ENCODE measurements around the gene NUBP2. TPM values are rescaled to one million over a fixed set of nuclear protein-coding genes. Genes with fewer than 3 reads are reported as not detected.
A peak's percentile ranks its signal among the peaks of the same experiment; 100 is the strongest.

NUBP2 gene
- total and polyA plus RNA-seq, 8 donors: 14.7 to 171 (median 67.7) TPM

DNA sequence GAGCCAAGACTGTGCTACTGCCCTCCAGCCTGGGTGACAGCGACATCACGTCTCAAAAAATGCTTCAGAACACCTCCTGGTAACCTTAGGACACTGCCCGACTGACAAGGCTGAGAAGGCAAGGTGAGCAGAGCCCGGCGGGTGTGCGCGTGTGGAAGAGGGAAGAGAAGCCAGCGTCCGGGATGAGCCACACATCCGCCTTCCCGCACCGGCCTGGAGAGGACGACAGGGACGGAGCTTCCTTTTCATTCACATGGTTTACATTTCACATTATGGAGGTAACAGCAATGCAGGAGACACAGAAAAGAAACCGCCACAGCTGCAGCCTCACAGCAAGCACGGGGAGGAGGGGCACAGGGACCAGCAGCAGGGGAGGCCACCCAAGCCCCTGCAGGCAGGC is 27.3 kb downstream of the NUBP2 start:
- Histone ChIP-seq H3K36me3 (peaks cover 24 to 78% (median 64%) of the 10 kb centered on the region in 4 donors), H3K27me3 (no peaks in the 10 kb centered on the region), H3K27ac (no peak overlapping the region), H3K4me1 (peaks cover 0 to 12% (median 10%) of the 10 kb centered on the region in 4 donors), H3K4me3 (no peak overlapping the region), H3K9me3 (no peaks in the 10 kb centered on the region)
- WGBS, 5 donors: 92 to 96% (median 95%) methylated on average over 14 to 16 of the region's 16 CpGs
- TF ChIP-seq EP300 (IDR thresholded peaks at IDR 0.05): no peak
- no peak for TF ChIP-seq POLR2AphosphoS5 (IDR thresholded peaks at IDR 0.05)
- intact Hi-C loops (cut with DNase I; ENCODE audit: low total_unique reads): no loop called here
- no peak for DNase-seq

GRCh38 chr16:1810536-1810935 is 27.8 kb downstream of the NUBP2 start:
- 92 to 96% (median 94%) methylated on average over 13 to 16 of the region's 16 CpGs for WGBS, 5 donors
- peaks cover 24 to 79% (median 67%) of the 10 kb centered on the region in 4 donors for H3K36me3 ChIP-seq
- no peak for DNase-seq
- H3K27me3 ChIP-seq: no peaks in the 10 kb centered on the region
- no peak for TF ChIP-seq CTCF (IDR thresholded peaks at IDR 0.05)
- no peak for TF ChIP-seq EP300 (IDR thresholded peaks at IDR 0.05)
- TF ChIP-seq POLR2A (IDR thresholded peaks at IDR 0.05): no peak
- no peak for TF ChIP-seq POLR2AphosphoS5 (IDR thresholded peaks at IDR 0.05)
- H3K9me3 ChIP-seq: no peaks in the 10 kb centered on the region
- H3K4me3 ChIP-seq: no peak overlapping the region
- intact Hi-C loops (cut with DNase I; ENCODE audit: low total_unique reads): no loop called here
- H3K4me1 ChIP-seq: peaks cover 0 to 12% (median 10%) of the 10 kb centered on the region in 4 donors
- H3K27ac ChIP-seq: no peak overlapping the region

DNA sequence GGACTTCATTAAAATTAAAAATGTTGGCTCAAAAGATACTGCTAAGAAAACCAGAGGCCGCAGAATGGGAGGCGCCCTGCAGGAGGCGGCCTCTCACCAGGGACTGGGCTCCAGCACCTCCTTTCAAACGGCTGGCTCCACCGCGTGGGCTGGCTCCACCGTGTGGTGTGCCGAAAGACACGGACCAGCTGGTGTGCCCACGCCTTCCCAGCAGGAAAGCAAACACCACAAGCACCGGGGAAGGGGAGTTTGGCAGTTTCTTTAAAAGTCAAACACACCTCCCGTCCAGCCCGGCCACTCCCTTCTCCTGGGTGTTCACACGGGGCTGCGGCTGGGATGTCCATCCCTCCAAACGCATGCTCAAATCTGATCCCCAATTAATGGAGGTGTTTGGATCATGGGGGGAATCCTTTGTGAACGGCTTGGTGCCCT is 30.0 kb downstream of the NUBP2 start:
- Histone ChIP-seq H3K4me1 (peaks cover 0 to 12% (median 10%) of the 10 kb centered on the region in 4 donors), H3K27ac (peak overlapping the region in 1 of 5 donors; percentile 49), H3K4me3 (no peak overlapping the region), H3K9me3 (no peaks in the 10 kb centered on the region), H3K36me3 (peaks cover 26 to 80% (median 75%) of the 10 kb centered on the region in 4 donors), H3K27me3 (no peaks in the 10 kb centered on the region)
- peak; percentile 86 to 89 for DNase-seq
- TF ChIP-seq CTCF (IDR thresholded peaks at IDR 0.05) (peak in 5 of 7 experiments; percentile 31 to 86 (median 50)), EP300 (IDR thresholded peaks at IDR 0.05) (no peak), POLR2A (IDR thresholded peaks at IDR 0.05) (no peak), POLR2AphosphoS5 (IDR thresholded peaks at IDR 0.05) (peak in 1 of 3 donors; percentile 85)
- WGBS, 5 donors: 12 to 20% (median 17%) methylated on average over 17 of the region's 17 CpGs
- intact Hi-C loops (cut with DNase I; ENCODE audit: low total_unique reads): no loop called here

- whole genome bisulfite sequencing, 5 donors: 84 to 93% (median 88%) methylated on average over 11 of the region's 11 CpGs
These were observed 32.7 kb downstream of the NUBP2 start for GRCh38 chr16:1815461-1815860.

More at GRCh38 chr16:1815461-1815860, 32.7 kb downstream of the NUBP2 start:
- no peak for DNase-seq
- peaks cover 18 to 80% (median 75%) of the 10 kb centered on the region in 4 donors for H3K36me3 ChIP-seq
- no peak overlapping the region for H3K4me3 ChIP-seq
- no peak for TF ChIP-seq EP300 (IDR thresholded peaks at IDR 0.05)
- no peak for TF ChIP-seq CTCF (IDR thresholded peaks at IDR 0.05)
- no peak for TF ChIP-seq POLR2A (IDR thresholded peaks at IDR 0.05)
- no peak for TF ChIP-seq POLR2AphosphoS5 (IDR thresholded peaks at IDR 0.05)
- peaks cover 0 to 12% (median 11%) of the 10 kb centered on the region in 4 donors for H3K4me1 ChIP-seq
- no peaks in the 10 kb centered on the region for H3K27me3 ChIP-seq
- H3K27ac ChIP-seq: no peak overlapping the region
- H3K9me3 ChIP-seq: no peaks in the 10 kb centered on the region
- intact Hi-C loops (cut with DNase I; ENCODE audit: low total_unique reads): no loop called here
